Measurements from ENCODE around the gene BAG5.
A peak's percentile ranks its signal among the peaks of the same experiment; 100 is the strongest.
"Not testable (repeated sequence)": the region's sequence is repeated elsewhere in the genome, so short reads cannot be mapped to it uniquely, and the experiment has no call there.

The BAG5 gene, protein sequence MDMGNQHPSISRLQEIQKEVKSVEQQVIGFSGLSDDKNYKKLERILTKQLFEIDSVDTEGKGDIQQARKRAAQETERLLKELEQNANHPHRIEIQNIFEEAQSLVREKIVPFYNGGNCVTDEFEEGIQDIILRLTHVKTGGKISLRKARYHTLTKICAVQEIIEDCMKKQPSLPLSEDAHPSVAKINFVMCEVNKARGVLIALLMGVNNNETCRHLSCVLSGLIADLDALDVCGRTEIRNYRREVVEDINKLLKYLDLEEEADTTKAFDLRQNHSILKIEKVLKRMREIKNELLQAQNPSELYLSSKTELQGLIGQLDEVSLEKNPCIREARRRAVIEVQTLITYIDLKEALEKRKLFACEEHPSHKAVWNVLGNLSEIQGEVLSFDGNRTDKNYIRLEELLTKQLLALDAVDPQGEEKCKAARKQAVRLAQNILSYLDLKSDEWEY

DNA sequence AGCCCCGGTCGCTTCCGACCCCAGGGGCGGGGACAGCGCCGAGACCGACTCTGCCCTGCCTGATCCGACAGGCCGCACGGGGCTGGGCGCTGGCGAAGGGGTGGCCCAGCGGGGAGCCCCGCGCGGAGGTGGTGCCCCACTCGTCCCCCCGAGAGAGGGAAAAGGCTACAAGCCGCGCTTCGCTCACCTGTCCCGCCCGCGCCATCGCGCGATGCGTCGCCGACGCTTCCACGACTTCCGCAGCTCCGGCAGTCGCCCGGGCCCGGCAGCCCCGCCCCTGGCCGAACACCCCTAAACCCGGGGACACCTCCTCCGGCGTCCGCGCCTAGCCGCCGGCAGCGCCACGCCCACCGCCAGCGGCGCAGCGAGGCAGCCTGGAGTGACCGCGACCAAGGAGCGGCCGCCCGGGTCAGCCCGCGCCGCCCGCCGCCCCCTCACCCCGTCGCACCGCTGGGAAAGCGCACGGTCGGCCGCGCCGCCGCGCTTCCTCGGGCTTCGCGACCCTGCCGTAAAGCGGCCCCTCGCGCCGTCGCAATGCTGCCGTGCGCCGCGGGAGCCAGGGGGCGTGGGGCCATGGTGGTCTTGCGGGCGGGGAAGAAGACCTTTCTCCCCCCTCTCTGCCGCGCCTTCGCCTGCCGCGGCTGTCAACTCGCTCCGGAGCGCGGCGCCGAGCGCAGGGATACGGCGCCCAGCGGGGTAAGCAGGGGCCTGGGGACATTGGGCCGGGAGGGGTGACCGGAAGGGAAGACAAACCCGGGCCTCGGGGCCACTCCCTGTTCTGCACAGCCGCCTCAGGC is at the start of gene BAG5, which contains the start of gene COA8:
Gene BAG5, minus strand, starts transcription at position 229 of the 797 bp plus-strand sequence. CDS start 1,493 bp downstream, outside the sequence.
Gene COA8, plus strand, starts transcription at position 532 of the 797 bp plus-strand sequence. Its CDS starts 42 bp downstream, at position 574.
- peak; percentile 76 for DNase-seq (ENCODE audit: low read depth)
- H3K4me3 ChIP-seq (ENCODE audit: low read depth, low read length), result peak within 1 kb of the TSS; percentile 97

GRCh38 chr14:103611215-103611614 is 48.8 kb upstream of the BAG5 start:
- H3K4me3 ChIP-seq (ENCODE audit: low read depth, low read length), result no peak overlapping the region
- no peak for TF ChIP-seq CTCF (conservative IDR thresholded peaks at IDR 0.05; ENCODE audit: low read depth, low read length)
- DNase-seq (ENCODE audit: low read depth), result no peak

More for the DNA sequence above, at the start of gene BAG5, which contains the start of gene COA8:
- TF ChIP-seq CTCF (conservative IDR thresholded peaks at IDR 0.05; ENCODE audit: low read depth, low read length), result no peak

- not testable (repeated sequence) for DNase-seq (ENCODE audit: low read depth); H3K4me3 ChIP-seq (ENCODE audit: low read depth, low read length)
Measured at GRCh38 chr14:103609081-103609480, 46.6 kb upstream of the BAG5 start.

GRCh38 chr14:103607822-103608221 is 45.4 kb upstream of the BAG5 start:
- no peak for TF ChIP-seq CTCF (conservative IDR thresholded peaks at IDR 0.05; ENCODE audit: low read depth, low read length)
- H3K4me3 ChIP-seq (ENCODE audit: low read depth, low read length), result no peak overlapping the region

DNA sequence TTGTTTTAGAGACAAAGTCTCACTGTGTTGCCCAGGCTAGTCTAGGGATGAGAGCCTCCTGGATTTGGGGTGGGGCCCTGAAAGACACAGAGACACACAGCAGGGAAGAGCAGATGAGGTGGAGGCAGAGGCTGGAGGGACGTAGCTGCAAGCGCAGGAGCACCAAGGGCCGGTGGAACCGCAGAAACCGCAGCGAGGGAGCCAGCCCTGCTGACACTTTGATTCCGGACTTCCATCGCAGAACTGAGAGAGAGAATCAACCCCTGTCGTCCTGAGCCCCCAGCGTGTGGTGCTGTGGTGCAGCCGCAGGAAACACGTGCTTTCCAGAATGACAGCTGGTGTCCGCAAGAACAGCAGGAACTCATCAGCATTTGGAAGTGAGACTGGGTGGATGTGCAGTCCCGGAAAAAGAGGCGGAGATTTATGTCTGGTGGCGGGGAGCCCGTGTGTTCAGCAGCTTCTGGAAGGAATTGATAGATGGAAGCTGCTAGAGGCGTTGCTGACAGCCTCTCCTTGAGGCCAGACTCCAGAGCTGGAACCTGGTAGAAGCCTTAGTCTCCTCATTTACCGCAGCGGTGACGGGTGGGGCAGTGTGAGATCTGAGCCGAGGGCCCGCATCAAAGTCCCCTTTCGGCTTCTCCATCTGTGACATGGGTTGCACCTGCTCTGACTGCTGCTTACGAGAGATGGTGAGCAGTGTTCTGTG is 44.7 kb upstream of the BAG5 start:
- H3K4me3 ChIP-seq (ENCODE audit: low read depth, low read length), result no peak overlapping the region
- peak; percentile 97 for DNase-seq (ENCODE audit: low read depth)
- peak; percentile 50 for TF ChIP-seq CTCF (conservative IDR thresholded peaks at IDR 0.05; ENCODE audit: low read depth, low read length)

More at GRCh38 chr14:103607822-103608221, 45.4 kb upstream of the BAG5 start:
- DNase-seq (ENCODE audit: low read depth), result no peak

DNA sequence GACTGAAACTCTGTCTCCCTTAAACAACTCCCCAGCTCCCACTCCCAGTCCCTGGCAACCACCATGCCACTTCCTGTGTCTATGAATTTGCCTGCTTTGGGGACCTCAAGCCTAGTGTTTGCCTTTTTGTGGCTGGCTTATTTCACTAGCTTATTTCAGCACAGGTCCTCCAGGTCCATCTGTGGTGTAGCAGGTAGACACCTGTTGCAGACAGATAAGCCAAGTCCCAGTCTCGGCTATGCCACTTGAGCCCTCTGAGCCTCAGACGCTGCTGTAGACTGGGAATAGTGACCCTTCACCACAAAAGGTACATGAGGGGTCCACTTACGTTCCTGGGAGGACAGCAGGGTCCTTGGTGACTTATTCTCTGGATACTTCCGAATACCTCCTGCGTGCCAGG is 42.2 kb upstream of the BAG5 start:
- TF ChIP-seq CTCF (conservative IDR thresholded peaks at IDR 0.05; ENCODE audit: low read depth, low read length), result no peak
- H3K4me3 ChIP-seq (ENCODE audit: low read depth, low read length), result no peak overlapping the region
- no peak for DNase-seq (ENCODE audit: low read depth)

DNA sequence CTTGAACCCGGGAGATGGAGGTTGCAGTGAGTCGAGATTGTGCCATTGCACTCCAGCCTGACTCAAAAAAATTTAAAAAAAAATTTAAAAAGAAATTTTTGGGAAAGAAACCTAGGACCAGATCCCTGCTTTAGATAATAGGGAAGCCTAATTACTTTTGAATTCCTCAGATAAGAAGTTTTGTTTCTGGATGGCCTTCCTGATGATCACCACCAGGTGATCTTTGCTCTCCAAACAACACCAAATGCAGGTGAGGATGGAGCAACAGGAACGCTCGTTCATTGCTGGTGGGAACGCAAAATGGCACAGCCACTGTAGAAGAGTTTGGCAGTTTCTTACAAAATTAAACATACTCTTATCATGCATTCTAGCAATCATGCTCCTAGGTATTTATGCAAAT is 38.0 kb upstream of the BAG5 start:
- H3K4me3 ChIP-seq (ENCODE audit: low read depth, low read length), result no peak overlapping the region
- no peak for TF ChIP-seq CTCF (conservative IDR thresholded peaks at IDR 0.05; ENCODE audit: low read depth, low read length)
- DNase-seq (ENCODE audit: low read depth), result no peak
